CD14-positive monocyte (primary cell): ENCODE measurements around the gene CACNA2D2. TPM values are rescaled to one million over a fixed set of nuclear protein-coding genes. Genes with fewer than 3 reads are reported as not detected.

ENCODE experiments used
- DNase-seq, 3 donors: peaks; one replicate each; pipeline ENCODE4 v3.0.0-alpha.2; 2011 to 2022
- H2AFZ ChIP-seq: 2 replicates; pipeline ENCODE4 v1.6.0; 2012; ENCODE audit warnings: mild to moderate bottlenecking, low read depth, low read length, inconsistent platforms; ENCODE audit not compliant: insufficient read depth, poor library complexity, severe bottlenecking
- H3K27ac ChIP-seq, 2 donors: 1 replicate in 1 of 2; 2 replicates in 1 of 2; pipeline ENCODE4 v1.5.1; 2012 to 2013; ENCODE audit warnings: low read length in 2 of 2, control low read depth in 1 of 2, inconsistent platforms in 1 of 2, low read depth in 1 of 2, mild to moderate bottlenecking in 1 of 2
- H3K27me3 ChIP-seq, 2 donors: one replicate each; pipeline versions ENCODE4 v1.6.0 to v1.6.1; 2011 to 2013; ENCODE audit warnings: low read length in 2 of 2; ENCODE audit not compliant: control insufficient read depth in 2 of 2, insufficient read depth in 2 of 2
- H3K36me3 ChIP-seq, 2 donors: replicated peaks in 1 of 2; 1 replicate in 1 of 2; 2 replicates in 1 of 2; pipeline versions ENCODE4 v1.5.1 to v1.6.1; 2012 to 2013; ENCODE audit warnings: low read length in 2 of 2, control low read depth in 1 of 2, inconsistent platforms in 1 of 2, mild to moderate bottlenecking in 1 of 2; ENCODE audit not compliant: insufficient read depth in 2 of 2, control insufficient read depth in 1 of 2
- H3K4me1 ChIP-seq, 2 donors: 1 replicate in 1 of 2; 2 replicates in 1 of 2; pipeline versions ENCODE4 v1.5.1 to v1.6.1; 2012 to 2013; ENCODE audit warnings: low read length in 2 of 2, control low read depth in 1 of 2, inconsistent platforms in 1 of 2, mild to moderate bottlenecking in 1 of 2, moderate library complexity in 1 of 2; ENCODE audit not compliant: insufficient read depth in 2 of 2, control insufficient read depth in 1 of 2
- H3K4me2 ChIP-seq: replicated peaks from 2 replicates; pipeline ENCODE3; 2012; ENCODE audit warnings: low read length, moderate library complexity, mild to moderate bottlenecking; ENCODE audit not compliant: poor library complexity, severe bottlenecking; ENCODE audit errors: extremely low read depth
- H3K4me3 ChIP-seq, 3 experiments: fragments of 200-600 bp in 1 of 3; sonication (generic) in 1 of 3; replicated peaks in 1 of 3; 1 replicate in 2 of 3; 2 replicates in 1 of 3; pipeline ENCODE4 v1.5.1; 2011 to 2013; ENCODE audit warnings: low read length in 3 of 3, mild to moderate bottlenecking in 3 of 3, control low read depth in 2 of 3, low read depth in 2 of 3, inconsistent platforms in 1 of 3, moderate library complexity in 1 of 3
- H3K79me2 ChIP-seq: 2 replicates; pipeline ENCODE4 v1.6.0; 2012; ENCODE audit warnings: mild to moderate bottlenecking, control low read depth, inconsistent platforms, low read length, moderate library complexity; ENCODE audit not compliant: insufficient read depth
- H3K9ac ChIP-seq: 2 replicates; pipeline ENCODE4 v1.6.0; 2017; ENCODE audit warnings: low read length, mild to moderate bottlenecking; ENCODE audit not compliant: insufficient read depth, poor library complexity, severe bottlenecking
- H3K9me3 ChIP-seq, 2 donors: replicated peaks in 1 of 2; 1 replicate in 1 of 2; 2 replicates in 1 of 2; pipeline versions ENCODE4 v1.5.1 to v1.6.1; 2012 to 2013; ENCODE audit warnings: low read length in 2 of 2, control low read depth in 1 of 2; ENCODE audit not compliant: control insufficient read depth in 1 of 2, insufficient read depth in 1 of 2
- H4K20me1 ChIP-seq: 2 replicates; pipeline ENCODE4 v1.6.0; 2012; ENCODE audit warnings: mild to moderate bottlenecking, low read length, control low read depth, moderate library complexity; ENCODE audit not compliant: insufficient read depth
- H3K27ac Mint-ChIP-seq, 7 donors: one replicate each; pipeline ENCODE4 v1.8.0; 2020; ENCODE audit warnings: mild to moderate bottlenecking in 7 of 7, mixed read lengths in 7 of 7, moderate library complexity in 6 of 7, inconsistent platforms in 2 of 7
- H3K27me3 Mint-ChIP-seq, 3 donors: one replicate each; pipeline ENCODE4 v1.8.0; 2021 to 2022; ENCODE audit warnings: low read depth in 3 of 3, mild to moderate bottlenecking in 3 of 3, mixed read lengths in 3 of 3, moderate library complexity in 3 of 3, inconsistent platforms in 1 of 3
- H3K36me3 Mint-ChIP-seq, 2 donors: one replicate each; pipeline ENCODE4 v1.8.0; 2020; ENCODE audit warnings: mixed read lengths in 2 of 2, inconsistent platforms in 1 of 2, mild to moderate bottlenecking in 1 of 2
- H3K4me1 Mint-ChIP-seq: one replicate; pipeline ENCODE4 v1.8.0; 2020; ENCODE audit warnings: mild to moderate bottlenecking, mixed read lengths
- H3K4me3 Mint-ChIP-seq, 2 donors: one replicate each; pipeline ENCODE4 v1.8.0; 2020; ENCODE audit warnings: mild to moderate bottlenecking in 2 of 2, mixed read lengths in 2 of 2, moderate library complexity in 1 of 2
- H3K9me3 Mint-ChIP-seq, 7 donors: one replicate each; pipeline ENCODE4 v1.8.0; 2020 to 2022; ENCODE audit warnings: mixed read lengths in 7 of 7, mild to moderate bottlenecking in 6 of 7, moderate library complexity in 6 of 7, inconsistent platforms in 2 of 7
- CTCF ChIP-seq: fragments of 200-600 bp; IDR thresholded peaks from one replicate; pipeline ENCODE4 v1.8.0; 2022; ENCODE audit warnings: antibody characterized with exemption, mild to moderate bottlenecking
- WGBS: methylation state at CpG from one replicate; pipeline ENCODE4 v1.1.5; 2013; ENCODE audit warnings: missing lambda C conversion rate; ENCODE audit not compliant: insufficient coverage; 5-methylcytosine and 5-hydroxymethylcytosine counted together
- intact Hi-C, 2 donors: fragments of 100-400 bp; cut with micrococcal nuclease; formaldehyde crosslinking; loops; one replicate each; pipeline versions ENCODE4 v1.15.0 to v1.15.1; 2023
- polyA plus RNA-seq, 3 donors: library from polyadenylated mRNA; depleted of rRNA in 1 of 3; unstranded in 2 of 3; stranded (reverse) in 1 of 3; fragments of 300-500 nt in 2 of 3; fragments of >200 nt in 1 of 3; fragmentation: Illumina TruSeq in 2 of 3; gene quantifications; 1 replicate in 2 of 3; 2 replicates in 1 of 3; pipeline ENCODE4 v1.2.3, GENCODE V29; 2012 to 2021

CACNA2D2 gene
- polyA plus RNA-seq, 3 donors, result 0.09 to 0.16 TPM; not detected in 1

- Mint-ChIP-seq H3K9me3 (peaks cover 0 to 1% (median 0%) of the 10 kb centered on the region in 7 donors), H3K27me3 (peaks cover 2 to 7% (median 3%) of the 10 kb centered on the region in 3 donors), H3K27ac (no peak overlapping the region), H3K4me1 (no peaks in the 10 kb centered on the region), H3K4me3 (no peak overlapping the region), H3K36me3 (no peaks in the 10 kb centered on the region)
- Histone ChIP-seq H4K20me1 (no peaks in the 10 kb centered on the region), H3K27ac (no peak overlapping the region), H3K36me3 (no peaks in the 10 kb centered on the region), H3K27me3 (no peaks in the 10 kb centered on the region), H3K4me2 (no peak overlapping the region), H3K9ac (no peak overlapping the region), H3K79me2 (no peaks in the 10 kb centered on the region), H3K9me3 (no peaks in the 10 kb centered on the region), H3K4me3 (no peak overlapping the region), H3K4me1 (no peaks in the 10 kb centered on the region), H2AFZ (no peak overlapping the region)
- intact Hi-C loops, result no loop called here
- TF ChIP-seq CTCF, result no peak
- DNase-seq, result no peak
- 100% methylated on average over 2 of the region's 6 CpGs for WGBS
These were observed 114.0 kb downstream of the CACNA2D2 start for GRCh38 chr3:50389414-50389767.

- Mint-ChIP-seq H3K27ac (no peak overlapping the region), H3K36me3 (no peaks in the 10 kb centered on the region), H3K4me1 (no peaks in the 10 kb centered on the region), H3K27me3 (peaks cover 2 to 7% (median 5%) of the 10 kb centered on the region in 3 donors), H3K4me3 (no peak overlapping the region), H3K9me3 (peaks cover 0 to 1% (median 0%) of the 10 kb centered on the region in 7 donors)
- Histone ChIP-seq H3K4me2 (no peak overlapping the region), H3K4me1 (no peaks in the 10 kb centered on the region), H3K36me3 (no peaks in the 10 kb centered on the region), H3K9me3 (no peaks in the 10 kb centered on the region), H3K79me2 (no peaks in the 10 kb centered on the region), H4K20me1 (no peaks in the 10 kb centered on the region), H3K27me3 (no peaks in the 10 kb centered on the region), H3K4me3 (no peak overlapping the region), H3K27ac (no peak overlapping the region), H3K9ac (no peak overlapping the region), H2AFZ (no peak overlapping the region)
- intact Hi-C loops, result no loop called here
- TF ChIP-seq CTCF, result no peak
- DNase-seq, result no peak
- 70% methylated on average over 7 of the region's 22 CpGs for WGBS
These were observed 114.6 kb downstream of the CACNA2D2 start for GRCh38 chr3:50388720-50389413.
